ENCODE data around the gene PTPRA. TPM values are rescaled to one million over a fixed set of nuclear protein-coding genes. Genes with fewer than 3 reads are reported as not detected.

PTPRA gene
- total and polyA plus RNA-seq, 2 of the 13 experiments (the other 11 are each of a cell fraction or from before 2014, with no cell fraction given), result 47.2 to 127 TPM

DNA sequence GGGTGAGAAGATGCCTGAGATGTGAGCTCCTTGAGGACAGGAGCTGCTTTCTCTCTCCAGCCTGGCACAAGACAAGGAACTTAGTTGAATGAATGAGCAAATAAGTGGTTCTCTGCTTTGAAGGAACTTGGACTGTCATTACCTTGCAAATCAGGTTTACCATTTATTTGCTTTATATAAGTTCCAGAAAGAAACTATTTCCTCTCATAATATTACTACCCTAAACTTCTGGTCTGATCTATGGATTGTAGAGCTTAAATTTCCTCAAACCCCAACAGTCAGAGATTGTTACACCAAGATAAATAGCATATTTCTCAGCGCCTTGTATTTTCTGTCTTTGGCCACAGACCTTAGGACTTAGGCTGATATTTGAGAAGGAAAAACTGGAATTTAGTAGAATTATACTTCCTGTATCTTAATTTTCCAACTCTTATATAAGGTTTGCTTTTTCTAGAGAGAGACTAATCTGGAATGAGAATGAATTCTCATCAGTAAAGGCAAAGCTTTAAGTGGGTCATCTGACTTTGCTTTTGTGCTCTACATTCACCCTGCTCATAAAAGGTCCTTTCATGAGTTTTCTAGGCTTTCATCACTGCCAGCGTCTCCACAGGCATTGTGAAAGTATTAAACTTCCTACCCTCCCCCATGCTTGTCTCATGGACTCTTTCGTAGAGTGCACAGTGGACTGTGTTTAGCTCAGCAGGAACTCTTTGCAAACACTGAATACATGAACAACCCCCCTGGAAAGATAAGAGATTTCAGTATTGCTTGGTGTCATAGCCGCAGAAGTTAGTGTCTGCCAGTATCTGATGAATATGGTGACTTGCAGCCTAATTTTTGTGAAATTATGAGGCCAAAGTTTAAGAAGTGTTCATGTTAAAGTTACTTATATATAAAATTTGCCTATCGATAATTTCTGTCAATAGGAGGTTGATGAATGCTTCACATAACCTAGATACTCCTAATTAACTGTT lies 74.0 kb downstream of the PTPRA start (continued):
- TF ChIP-seq, protein P1, sequence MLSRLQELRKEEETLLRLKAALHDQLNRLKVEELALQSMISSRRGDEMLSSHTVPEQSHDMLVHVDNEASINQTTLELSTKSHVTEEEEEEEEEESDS (CRISPR knock-in tag; IDR thresholded peaks at IDR 0.05; ENCODE audit: borderline replicate concordance), result peak; percentile 77; the same call in 1 of the 2 replicates
- TF ChIP-seq ZNF788 (CRISPR knock-in tag; IDR thresholded peaks at IDR 0.05; ENCODE audit: borderline replicate concordance) (peak; percentile 79; the same call in 1 of the 2 replicates), ATRX (CRISPR knock-in tag; IDR thresholded peaks at IDR 0.05; ENCODE audit: borderline replicate concordance) (no peak), HOMEZ (CRISPR knock-in tag; IDR thresholded peaks at IDR 0.05; ENCODE audit: low read depth) (peak; percentile 79), SAFB2 (CRISPR knock-in tag; IDR thresholded peaks at IDR 0.05; ENCODE audit: borderline replicate concordance, low read depth) (no peak; the same call in 1 of the 2 replicates), SATB2 (CRISPR knock-in tag; IDR thresholded peaks at IDR 0.05) (no peak), ZNF652 (CRISPR knock-in tag; IDR thresholded peaks at IDR 0.05; ENCODE audit: borderline replicate concordance, low read depth) (peak; percentile 22; the same call in 1 of the 2 replicates), ZNF143 (CRISPR knock-in tag; IDR thresholded peaks at IDR 0.05) (no peak), IRF1 (CRISPR knock-in tag; IDR thresholded peaks at IDR 0.05; ENCODE audit: low read depth) (no peak), ZNF570 (CRISPR knock-in tag; IDR thresholded peaks at IDR 0.05; ENCODE audit: borderline replicate concordance) (no peak), ZNF337 (CRISPR knock-in tag; IDR thresholded peaks at IDR 0.05; ENCODE audit: borderline replicate concordance, low read depth) (peak; percentile 99), ZNF343 (CRISPR knock-in tag; IDR thresholded peaks at IDR 0.05) (no peak), RXRB (CRISPR knock-in tag; IDR thresholded peaks at IDR 0.05; ENCODE audit: borderline replicate concordance) (peak; percentile 88), PPARG (CRISPR knock-in tag; conservative IDR thresholded peaks at IDR 0.05) (peak; percentile 80), BORCS8-MEF2B (CRISPR knock-in tag; IDR thresholded peaks at IDR 0.05) (no peak), ZNF720 (CRISPR knock-in tag; IDR thresholded peaks at IDR 0.05) (no peak), ZMAT3 (CRISPR knock-in tag; conservative IDR thresholded peaks at IDR 0.05) (0 out of 2 replicates have a peak, but pooled peaks have one; percentile 68), ZNF17 (CRISPR knock-in tag; IDR thresholded peaks at IDR 0.05) (no peak), ONECUT2 (CRISPR knock-in tag; IDR thresholded peaks at IDR 0.05) (no peak; the same call in 1 of the 2 replicates), DDIT3 (CRISPR knock-in tag; IDR thresholded peaks at IDR 0.05) (no peak), HMGA1 (CRISPR knock-in tag; conservative IDR thresholded peaks at IDR 0.05) (no peak)
- TF ChIP-seq, protein P2, sequence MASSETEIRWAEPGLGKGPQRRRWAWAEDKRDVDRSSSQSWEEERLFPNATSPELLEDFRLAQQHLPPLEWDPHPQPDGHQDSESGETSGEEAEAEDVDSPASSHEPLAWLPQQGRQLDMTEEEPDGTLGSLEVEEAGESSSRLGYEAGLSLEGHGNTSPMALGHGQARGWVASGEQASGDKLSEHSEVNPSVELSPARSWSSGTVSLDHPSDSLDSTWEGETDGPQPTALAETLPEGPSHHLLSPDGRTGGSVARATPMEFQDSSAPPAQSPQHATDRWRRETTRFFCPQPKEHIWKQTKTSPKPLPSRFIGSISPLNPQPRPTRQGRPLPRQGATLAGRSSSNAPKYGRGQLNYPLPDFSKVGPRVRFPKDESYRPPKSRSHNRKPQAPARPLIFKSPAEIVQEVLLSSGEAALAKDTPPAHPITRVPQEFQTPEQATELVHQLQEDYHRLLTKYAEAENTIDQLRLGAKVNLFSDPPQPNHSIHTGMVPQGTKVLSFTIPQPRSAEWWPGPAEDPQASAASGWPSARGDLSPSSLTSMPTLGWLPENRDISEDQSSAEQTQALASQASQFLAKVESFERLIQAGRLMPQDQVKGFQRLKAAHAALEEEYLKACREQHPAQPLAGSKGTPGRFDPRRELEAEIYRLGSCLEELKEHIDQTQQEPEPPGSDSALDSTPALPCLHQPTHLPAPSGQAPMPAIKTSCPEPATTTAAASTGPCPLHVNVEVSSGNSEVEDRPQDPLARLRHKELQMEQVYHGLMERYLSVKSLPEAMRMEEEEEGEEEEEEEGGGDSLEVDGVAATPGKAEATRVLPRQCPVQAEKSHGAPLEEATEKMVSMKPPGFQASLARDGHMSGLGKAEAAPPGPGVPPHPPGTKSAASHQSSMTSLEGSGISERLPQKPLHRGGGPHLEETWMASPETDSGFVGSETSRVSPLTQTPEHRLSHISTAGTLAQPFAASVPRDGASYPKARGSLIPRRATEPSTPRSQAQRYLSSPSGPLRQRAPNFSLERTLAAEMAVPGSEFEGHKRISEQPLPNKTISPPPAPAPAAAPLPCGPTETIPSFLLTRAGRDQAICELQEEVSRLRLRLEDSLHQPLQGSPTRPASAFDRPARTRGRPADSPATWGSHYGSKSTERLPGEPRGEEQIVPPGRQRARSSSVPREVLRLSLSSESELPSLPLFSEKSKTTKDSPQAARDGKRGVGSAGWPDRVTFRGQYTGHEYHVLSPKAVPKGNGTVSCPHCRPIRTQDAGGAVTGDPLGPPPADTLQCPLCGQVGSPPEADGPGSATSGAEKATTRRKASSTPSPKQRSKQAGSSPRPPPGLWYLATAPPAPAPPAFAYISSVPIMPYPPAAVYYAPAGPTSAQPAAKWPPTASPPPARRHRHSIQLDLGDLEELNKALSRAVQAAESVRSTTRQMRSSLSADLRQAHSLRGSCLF (CRISPR knock-in tag; IDR thresholded peaks at IDR 0.05; ENCODE audit: borderline replicate concordance), result no peak
